GM12872 (cell line): Measurements from ENCODE around the gene AGK.

Experiments
- CTCF ChIP-seq: IDR thresholded peaks from 3 replicates; pipeline ENCODE4 v1.5.1; 2011; ENCODE audit warnings: low read depth, mild to moderate bottlenecking, low read length, moderate library complexity; ENCODE audit not compliant: insufficient read depth

The AGK gene

GRCh38 chr7:141537906-141538305, 13.3 kb upstream of the AGK start:
- no peak for TF ChIP-seq CTCF

GRCh38 chr7:141541375-141541774, 9.8 kb upstream of the AGK start:
- no peak for TF ChIP-seq CTCF

GRCh38 chr7:141544831-141545230, 6.4 kb upstream of the AGK start:
- TF ChIP-seq CTCF, result no peak

- no peak for TF ChIP-seq CTCF
Measured at GRCh38 chr7:141549582-141549981, 1.6 kb upstream of the AGK start.

- no peak for TF ChIP-seq CTCF
Measured at GRCh38 chr7:141550386-141551093, 670 bp upstream of the AGK start.

- TF ChIP-seq CTCF, result no peak
Measured at GRCh38 chr7:141551782-141552181, 572 bp downstream of the AGK start.

- TF ChIP-seq CTCF, result no peak
Measured at GRCh38 chr7:141557360-141557759, 6.2 kb downstream of the AGK start.
